Prostate gland (tissue), 2 donors: ENCODE data around the gene TRMT112. TPM values are rescaled to one million over a fixed set of nuclear protein-coding genes. Genes with fewer than 3 reads are reported as not detected.
A peak's percentile ranks its signal among the peaks of the same experiment; 100 is the strongest.

Experiments used
- DNase-seq: peaks from one replicate; pipeline ENCODE4 v3.0.0-alpha.2; 2019; ENCODE audit warnings: low spot score
- H3K27ac ChIP-seq, 2 donors: fragments of 200-600 bp; sonication (generic); 2 replicates each; pipeline ENCODE4 v1.5.1; 2017 to 2019
- H3K27me3 ChIP-seq: fragments of 200-600 bp; sonication (generic); replicated peaks from 2 replicates; pipeline ENCODE4 v1.5.1; 2019; ENCODE audit not compliant: insufficient read depth
- H3K36me3 ChIP-seq, 2 donors: fragments of 200-600 bp; sonication (generic); 1 replicate in 1 of 2; 2 replicates in 1 of 2; pipeline versions ENCODE4 v1.5.1 to v1.8.1; 2017 to 2019
- H3K4me1 ChIP-seq: fragments of 200-600 bp; sonication (generic); replicated peaks from 2 replicates; pipeline ENCODE4 v1.5.1; 2019
- H3K4me3 ChIP-seq, 2 donors: fragments of 200-600 bp; sonication (generic); 2 replicates each; pipeline ENCODE4 v1.5.1; 2017 to 2019
- H3K9me3 ChIP-seq: fragments of 200-600 bp; sonication (generic); 2 replicates; pipeline ENCODE4 v1.5.1; 2017
- CTCF ChIP-seq, 4 experiments: fragments of 200-600 bp in 2 of 4; fragments of 450-650 bp in 2 of 4; sonication (generic) in 2 of 4; IDR thresholded peaks; 1 replicate in 3 of 4; 2 replicates in 1 of 4; pipeline ENCODE4 v1.5.1; 2016 to 2019; ENCODE audit warnings: antibody characterized with exemption in 4 of 4, mild to moderate bottlenecking in 2 of 4, moderate library complexity in 2 of 4
- POLR2A ChIP-seq: fragments of 450-650 bp; IDR thresholded peaks from one replicate; pipeline ENCODE4 v1.6.1; 2016; ENCODE audit warnings: antibody characterized with exemption, mild to moderate bottlenecking
- POLR2AphosphoS5 ChIP-seq: sonication (generic); formaldehyde crosslinking; IDR thresholded peaks from one replicate; pipeline ENCODE4 v1.6.1; 2017; ENCODE audit warnings: antibody characterized with exemption
- WGBS: methylation state at CpG from one replicate; pipeline ENCODE4 v1.1.5; 2018; 5-methylcytosine and 5-hydroxymethylcytosine counted together
- intact Hi-C: fragments of 100-400 bp; cut with DNase I; formaldehyde crosslinking; loops from one replicate; pipeline ENCODE4 v1.14.2; 2022
- total RNA-seq, 2 donors: library from RNA; depleted of rRNA; stranded (reverse); fragments of >200 nt; gene quantifications; one replicate each; pipeline ENCODE4 v1.1.0, GENCODE V29; 2016

TRMT112 gene
- total RNA-seq, 2 donors from 2014 or later, result 328 to 400 TPM

- no peaks in the 10 kb centered on the region for H3K27me3 ChIP-seq
- DNase-seq, result no peak
- 81% methylated on average over 7 of the region's 7 CpGs for WGBS
- TF ChIP-seq CTCF (IDR thresholded peaks at IDR 0.05), result no peak
- TF ChIP-seq POLR2A, result no peak
- no peak for TF ChIP-seq POLR2AphosphoS5
- H3K36me3 ChIP-seq, result no peaks in the 10 kb centered on the region
- H3K4me3 ChIP-seq, result no peak overlapping the region
- H3K4me1 ChIP-seq, result no peaks in the 10 kb centered on the region
- H3K9me3 ChIP-seq, result no peaks in the 10 kb centered on the region
- intact Hi-C loops, result no loop called here
- H3K27ac ChIP-seq, result no peak overlapping the region
Observed at GRCh38 chr11:64322925-64323260, 5.5 kb upstream of the TRMT112 start.

GRCh38 chr11:64321533-64321932 lies 4.2 kb upstream of the TRMT112 start:
- WGBS, result 62% methylated on average over 5 of the region's 5 CpGs
- peak overlapping the region; percentile 65 to 68 for H3K27ac ChIP-seq
- peak; percentile 86 for DNase-seq

GRCh38 chr11:64321026-64321425 lies 3.7 kb upstream of the TRMT112 start:
- TF ChIP-seq POLR2AphosphoS5 (no peak), POLR2A (no peak), CTCF (IDR thresholded peaks at IDR 0.05) (no peak)
- Histone ChIP-seq H3K4me3 (no peak overlapping the region), H3K4me1 (no peaks in the 10 kb centered on the region), H3K27me3 (no peaks in the 10 kb centered on the region), H3K36me3 (no peaks in the 10 kb centered on the region), H3K9me3 (no peaks in the 10 kb centered on the region), H3K27ac (peak overlapping the region; percentile 65 to 68)
- no peak for DNase-seq
- intact Hi-C loops, result no loop called here
- 73% methylated on average over 5 of the region's 5 CpGs for WGBS

More at GRCh38 chr11:64321533-64321932, 4.2 kb upstream of the TRMT112 start:
- no peak overlapping the region for H3K4me3 ChIP-seq
- no peaks in the 10 kb centered on the region for H3K36me3 ChIP-seq
- TF ChIP-seq POLR2AphosphoS5 (peak; percentile 94), CTCF (IDR thresholded peaks at IDR 0.05) (no peak), POLR2A (peak; percentile 70)
- no peaks in the 10 kb centered on the region for H3K27me3 ChIP-seq
- no peaks in the 10 kb centered on the region for H3K9me3 ChIP-seq
- no peaks in the 10 kb centered on the region for H3K4me1 ChIP-seq
- intact Hi-C loops, result no loop called here

- WGBS, result 94% methylated on average over 7 of the region's 7 CpGs
- intact Hi-C loops, result no loop called here
- TF ChIP-seq POLR2A (no peak), POLR2AphosphoS5 (no peak), CTCF (IDR thresholded peaks at IDR 0.05) (no peak)
- Histone ChIP-seq H3K9me3 (no peaks in the 10 kb centered on the region), H3K27ac (peak overlapping the region; percentile 65 to 68), H3K4me3 (no peak overlapping the region), H3K36me3 (no peaks in the 10 kb centered on the region), H3K4me1 (no peaks in the 10 kb centered on the region), H3K27me3 (no peaks in the 10 kb centered on the region)
- no peak for DNase-seq
Observed at GRCh38 chr11:64320556-64320955, 3.2 kb upstream of the TRMT112 start.

- intact Hi-C loops, result loop anchor here (1.0 kb wide), 1 partner anchor 35 kb away; no protein-coding TSS in a partner anchor
- 17% methylated on average over 19 of the region's 19 CpGs for WGBS
- peak overlapping the region; percentile 98 for H3K27ac ChIP-seq
- H3K4me1 ChIP-seq, result no peaks in the 10 kb centered on the region
- no peaks in the 10 kb centered on the region for H3K9me3 ChIP-seq
- TF ChIP-seq POLR2AphosphoS5, result no peak
- no peak for TF ChIP-seq CTCF (IDR thresholded peaks at IDR 0.05)
- TF ChIP-seq POLR2A, result no peak
- H3K36me3 ChIP-seq, result no peaks in the 10 kb centered on the region
- H3K4me3 ChIP-seq, result peak overlapping the region; percentile 80 to 81
- H3K27me3 ChIP-seq, result no peaks in the 10 kb centered on the region
- DNase-seq, result no peak
Observed at GRCh38 chr11:64318766-64319761, 1.7 kb upstream of the TRMT112 start.
